ENCODE results near the gene ABCC2.
"Not testable (repeated sequence)": the region's sequence is repeated elsewhere in the genome, so short reads cannot be mapped to it uniquely, and the experiment has no call there.

ABCC2 gene

DNA sequence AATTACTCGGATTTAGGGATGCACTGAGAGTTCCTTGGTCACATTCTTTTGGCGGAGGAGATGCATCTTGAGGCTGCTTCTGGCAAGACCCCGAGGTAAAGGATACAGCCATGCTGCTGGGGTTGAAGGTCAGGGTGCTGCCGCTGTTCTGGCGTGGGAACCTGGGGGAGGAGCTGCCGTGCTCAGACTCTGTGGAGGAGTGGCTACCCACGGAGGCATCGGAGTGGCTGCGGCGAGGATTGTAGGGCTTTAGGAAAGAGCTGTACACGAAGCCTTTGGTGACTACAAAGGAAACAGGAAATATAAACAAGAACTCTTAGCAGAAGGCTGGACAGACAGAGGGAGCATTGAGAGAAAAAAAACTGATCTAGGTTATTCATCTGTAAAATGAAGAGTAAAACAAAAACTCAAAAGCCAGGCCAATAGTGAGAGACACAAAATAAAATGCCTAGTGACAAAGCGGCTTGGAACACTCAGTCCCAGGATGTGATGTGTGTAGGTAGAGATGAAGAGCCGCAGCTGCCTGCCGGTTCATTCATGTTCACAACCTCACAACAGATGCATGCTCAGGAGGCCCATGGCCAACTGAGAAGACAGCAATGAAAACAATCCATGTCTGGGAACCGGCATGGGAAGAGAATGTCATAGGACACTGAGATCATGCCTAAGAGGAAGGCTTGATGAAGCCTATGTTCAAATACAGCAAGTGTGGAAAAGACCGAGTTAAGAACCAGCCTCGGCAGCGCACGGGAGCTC, 97.8 kb downstream of the ABCC2 start:
- H3K27ac ChIP-seq = no peak overlapping the region
- TF ChIP-seq ZFX (IDR thresholded peaks at IDR 0.05; ENCODE audit: borderline replicate concordance) (no peak), CTCF (IDR thresholded peaks at IDR 0.05) (no peak)

DNA sequence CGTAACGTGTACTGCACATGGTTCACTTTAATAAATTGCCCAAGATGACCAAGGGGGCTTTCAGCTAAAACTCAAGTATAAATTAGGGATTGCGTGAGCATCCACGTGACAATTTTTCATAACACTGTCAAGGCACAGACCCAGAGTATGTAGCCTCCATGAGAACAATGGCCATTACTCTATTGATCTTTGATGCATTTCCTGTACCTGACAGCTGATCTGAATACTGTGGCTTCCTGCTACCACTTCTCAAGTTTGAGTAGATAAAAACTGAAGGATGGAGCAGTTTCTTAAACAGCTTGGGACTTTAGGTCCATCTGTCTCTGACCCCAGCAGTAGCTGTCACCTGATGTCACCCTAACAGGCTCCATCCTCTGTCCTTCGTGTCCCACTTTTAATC, 98.9 kb downstream of the ABCC2 start:
- no peak for TF ChIP-seq ZFX (IDR thresholded peaks at IDR 0.05; ENCODE audit: borderline replicate concordance)
- TF ChIP-seq CTCF (IDR thresholded peaks at IDR 0.05) = no peak
- H3K27ac ChIP-seq = no peak overlapping the region

GRCh38 chr10:99883523-99883922, 101.1 kb downstream of the ABCC2 start:
- TF ChIP-seq CTCF (IDR thresholded peaks at IDR 0.05) = no peak
- no peak for TF ChIP-seq ZFX (IDR thresholded peaks at IDR 0.05; ENCODE audit: borderline replicate concordance)
- H3K27ac ChIP-seq = no peak overlapping the region

GRCh38 chr10:99888622-99889021, 106.2 kb downstream of the ABCC2 start:
- no peak for TF ChIP-seq ZFX (IDR thresholded peaks at IDR 0.05; ENCODE audit: borderline replicate concordance)
- TF ChIP-seq CTCF (IDR thresholded peaks at IDR 0.05) = no peak

GRCh38 chr10:99894613-99895012, 112.2 kb downstream of the ABCC2 start:
- H3K27ac ChIP-seq = no peak overlapping the region
- TF ChIP-seq CTCF (IDR thresholded peaks at IDR 0.05) = no peak
- TF ChIP-seq ZFX (IDR thresholded peaks at IDR 0.05; ENCODE audit: borderline replicate concordance) = no peak

More at GRCh38 chr10:99888622-99889021, 106.2 kb downstream of the ABCC2 start:
- no peak overlapping the region for H3K27ac ChIP-seq

DNA sequence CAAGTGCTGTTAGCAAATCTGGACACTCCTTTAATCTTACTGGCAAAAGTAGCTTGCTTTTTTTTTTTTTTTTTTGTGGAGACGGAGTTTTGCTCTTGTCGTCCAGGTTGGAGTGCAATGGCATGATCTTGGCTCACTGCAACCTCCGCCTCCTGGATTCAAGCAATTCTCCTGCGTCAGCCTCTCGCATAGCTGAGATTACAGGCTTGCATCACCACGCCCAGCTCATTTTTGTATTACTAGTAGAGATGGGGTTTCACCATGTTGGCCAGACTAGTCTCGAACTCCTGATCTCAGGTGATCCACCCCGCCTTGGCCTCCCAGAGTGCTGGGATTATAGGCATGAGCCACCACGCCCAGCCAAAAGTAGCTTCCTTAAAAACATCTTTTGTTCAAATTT, 112.6 kb downstream of the ABCC2 start:
- H3K27ac ChIP-seq = not testable (repeated sequence)

- no peak overlapping the region for H3K27ac ChIP-seq
- TF ChIP-seq CTCF (IDR thresholded peaks at IDR 0.05) = no peak
Observed at GRCh38 chr10:99895867-99896266, 113.4 kb downstream of the ABCC2 start.

All from 22Rv1 (cell line).